Duodenal mucosa (tissue), 2 donors: Measurements from ENCODE around the gene ZNF384.

Source experiments
- H3K27ac ChIP-seq: one replicate; pipeline ENCODE4 v1.7.0; 2013; ENCODE audit warnings: low read depth, low read length
- H3K27me3 ChIP-seq, 2 donors: one replicate each; pipeline ENCODE4 v1.7.0; 2013; ENCODE audit warnings: low read length in 2 of 2, control low read depth in 1 of 2; ENCODE audit not compliant: insufficient read depth in 2 of 2, control insufficient read depth in 1 of 2
- H3K36me3 ChIP-seq, 2 donors: one replicate each; pipeline ENCODE4 v1.7.0; 2013; ENCODE audit warnings: low read length in 2 of 2, control low read depth in 1 of 2; ENCODE audit not compliant: insufficient read depth in 2 of 2, control insufficient read depth in 1 of 2
- H3K4me1 ChIP-seq, 2 donors: one replicate each; pipeline ENCODE4 v1.7.0; 2013; ENCODE audit warnings: low read length in 2 of 2, control low read depth in 1 of 2; ENCODE audit not compliant: insufficient read depth in 2 of 2, control insufficient read depth in 1 of 2
- H3K4me3 ChIP-seq, 2 donors: one replicate each; pipeline ENCODE4 v1.7.0; 2013; ENCODE audit warnings: low read length in 2 of 2, low read depth in 1 of 2
- H3K9ac ChIP-seq, 2 donors: one replicate each; pipeline ENCODE4 v1.7.0; 2013; ENCODE audit warnings: low read length in 2 of 2, low read depth in 1 of 2
- H3K9me3 ChIP-seq, 2 donors: one replicate each; pipeline ENCODE4 v1.7.0; 2013; ENCODE audit warnings: low read length in 2 of 2, control low read depth in 1 of 2; ENCODE audit not compliant: control insufficient read depth in 1 of 2

The ZNF384 gene

GRCh38 chr12:6688999-6689882, at the start of gene ZNF384:
Gene ZNF384 (minus strand): TSS chr12:6689375. CDS start chr12:6679520, 9,855 bp downstream.
- Histone ChIP-seq H3K9me3 (no peaks in the 10 kb centered on the region), H3K27me3 (no peaks in the 10 kb centered on the region), H3K4me3 (peak within 1 kb of the TSS; percentile 81 to 95), H3K36me3 (peaks cover 0 to 6% of the 10 kb centered on the region in 2 donors), H3K4me1 (peaks cover 29 to 39% of the 10 kb centered on the region in 2 donors), H3K27ac (peak within 1 kb of the TSS; percentile 97), H3K9ac (peak within 1 kb of the TSS; percentile 87 to 91)

- no peaks in the 10 kb centered on the region for H3K9me3 ChIP-seq
- no peak overlapping the region for H3K9ac ChIP-seq
- peaks cover 9 to 12% of the 10 kb centered on the region in 2 donors for H3K4me1 ChIP-seq
- peaks cover 0 to 3% of the 10 kb centered on the region in 2 donors for H3K36me3 ChIP-seq
- no peak overlapping the region for H3K4me3 ChIP-seq
- H3K27ac ChIP-seq, result no peak overlapping the region
- H3K27me3 ChIP-seq, result no peaks in the 10 kb centered on the region
Measured at GRCh38 chr12:6736754-6737153, 47.6 kb upstream of the ZNF384 start.

- Histone ChIP-seq H3K9me3 (no peaks in the 10 kb centered on the region), H3K36me3 (peaks cover 9 to 14% of the 10 kb centered on the region in 2 donors), H3K27ac (no peak overlapping the region), H3K4me1 (peaks cover 9 to 12% of the 10 kb centered on the region in 2 donors), H3K4me3 (no peak overlapping the region), H3K27me3 (no peaks in the 10 kb centered on the region), H3K9ac (no peak overlapping the region)
Measured at GRCh38 chr12:6735448-6736191, 46.4 kb upstream of the ZNF384 start.

- Histone ChIP-seq H3K9me3 (no peaks in the 10 kb centered on the region), H3K4me1 (peaks cover 9 to 12% of the 10 kb centered on the region in 2 donors), H3K9ac (no peak overlapping the region), H3K27me3 (no peaks in the 10 kb centered on the region), H3K36me3 (peaks cover 16 to 22% of the 10 kb centered on the region in 2 donors), H3K4me3 (no peak overlapping the region), H3K27ac (no peak overlapping the region)
Measured at GRCh38 chr12:6734506-6735387, 45.6 kb upstream of the ZNF384 start.

- H3K9ac ChIP-seq, result no peak overlapping the region
- peaks cover 35 to 45% of the 10 kb centered on the region in 2 donors for H3K36me3 ChIP-seq
- no peaks in the 10 kb centered on the region for H3K27me3 ChIP-seq
- no peak overlapping the region for H3K4me3 ChIP-seq
- no peak overlapping the region for H3K27ac ChIP-seq
- H3K4me1 ChIP-seq, result peaks cover 5 to 8% of the 10 kb centered on the region in 2 donors
- no peaks in the 10 kb centered on the region for H3K9me3 ChIP-seq
Measured at GRCh38 chr12:6730169-6730568, 41.0 kb upstream of the ZNF384 start.

GRCh38 chr12:6729186-6729585, 40.0 kb upstream of the ZNF384 start:
- no peak overlapping the region for H3K27ac ChIP-seq
- peaks cover 8% of the 10 kb centered on the region in 2 donors for H3K4me1 ChIP-seq
- no peak overlapping the region for H3K9ac ChIP-seq
- no peaks in the 10 kb centered on the region for H3K27me3 ChIP-seq
- no peak overlapping the region for H3K4me3 ChIP-seq
- H3K36me3 ChIP-seq, result peaks cover 35 to 44% of the 10 kb centered on the region in 2 donors
- no peaks in the 10 kb centered on the region for H3K9me3 ChIP-seq

GRCh38 chr12:6725350-6725749, 36.2 kb upstream of the ZNF384 start:
- Histone ChIP-seq H3K27ac (no peak overlapping the region), H3K9ac (no peak overlapping the region), H3K4me3 (no peak overlapping the region), H3K9me3 (no peaks in the 10 kb centered on the region), H3K4me1 (peaks cover 8% of the 10 kb centered on the region in 2 donors), H3K36me3 (peaks cover 23 to 31% of the 10 kb centered on the region in 2 donors), H3K27me3 (no peaks in the 10 kb centered on the region)

- peak overlapping the region; percentile 89 to 90 for H3K4me3 ChIP-seq
Measured at GRCh38 chr12:6724409-6724797, 35.2 kb upstream of the ZNF384 start.

GRCh38 chr12:6723607-6724408, 34.6 kb upstream of the ZNF384 start, which contains the start of gene COPS7A:
Gene COPS7A (plus strand): TSS chr12:6724046. CDS start chr12:6724657, 611 bp downstream.
- Histone ChIP-seq H3K9me3 (no peaks in the 10 kb centered on the region), H3K4me3 (peak within 1 kb of the TSS; percentile 89 to 90), H3K27ac (peak within 1 kb of the TSS; percentile 84), H3K9ac (peak within 1 kb of the TSS; percentile 59 to 85), H3K27me3 (no peaks in the 10 kb centered on the region), H3K36me3 (peaks cover 9 to 15% of the 10 kb centered on the region in 2 donors), H3K4me1 (peaks cover 8% of the 10 kb centered on the region in 2 donors)

More at GRCh38 chr12:6724409-6724797, 35.2 kb upstream of the ZNF384 start:
- Histone ChIP-seq H3K9ac (peak overlapping the region; percentile 59 to 85), H3K27me3 (no peaks in the 10 kb centered on the region), H3K4me1 (peaks cover 8% of the 10 kb centered on the region in 2 donors), H3K27ac (peak overlapping the region; percentile 84), H3K9me3 (no peaks in the 10 kb centered on the region), H3K36me3 (peaks cover 15 to 21% of the 10 kb centered on the region in 2 donors)
